WTC11 (cell line): ENCODE measurements around the gene LMCD1. TPM values are rescaled to one million over a fixed set of nuclear protein-coding genes. Genes with fewer than 3 reads are reported as not detected.

ENCODE experiments used
- ATAC-seq: fragments of 200-7000 bp; cut with Tn5 transposase; 2 replicates; pipeline ENCODE4 v1.10.0; 2021; ENCODE audit warnings: mild to moderate bottlenecking, moderate library complexity
- CTCF ChIA-PET: fragments of 300-600 bp; sonication (Branson Sonifier 250); formaldehyde crosslinking; loops from one replicate; lab custom pipeline; 2021; ENCODE audit warnings: antibody characterized with exemption; lab: Charles Lee
- POLR2A ChIA-PET: fragments of 350-600 bp; sonication (Branson Sonifier 250); formaldehyde crosslinking; loops from one replicate; lab custom pipeline; 2021; ENCODE audit warnings: antibody characterized with exemption; lab: Charles Lee
- DNase-seq: peaks from one replicate; pipeline ENCODE4 v3.0.0; 2021; ENCODE audit warnings: low spot score
- H3K27ac Mint-ChIP-seq: 2 replicates; pipeline ENCODE4 v1.8.0; 2021; ENCODE audit warnings: mixed read lengths
- H3K27me3 Mint-ChIP-seq: 2 replicates; pipeline ENCODE4 v1.8.0; 2021; ENCODE audit warnings: low read depth, mild to moderate bottlenecking, moderate library complexity, mixed read lengths
- H3K36me3 Mint-ChIP-seq: 2 replicates; pipeline ENCODE4 v1.8.0; 2021; ENCODE audit warnings: mixed read lengths
- H3K4me1 Mint-ChIP-seq: 2 replicates; pipeline ENCODE4 v1.8.0; 2022; ENCODE audit warnings: mixed read lengths
- H3K4me3 Mint-ChIP-seq: 2 replicates; pipeline ENCODE4 v1.8.0; 2021; ENCODE audit warnings: mild to moderate bottlenecking, moderate library complexity, mixed read lengths
- H3K9me3 Mint-ChIP-seq: 2 replicates; pipeline ENCODE4 v1.8.0; 2021; ENCODE audit warnings: mixed read lengths
- CREM ChIP-seq: sonication (generic); formaldehyde crosslinking; IDR thresholded peaks from 2 replicates; pipeline ENCODE4 v1.8.1; 2022; ENCODE audit warnings: mild to moderate bottlenecking, missing genetic modification reagents, moderate library complexity
- CTCF ChIP-seq: fragments of 200-600 bp; IDR thresholded peaks from 2 replicates; pipeline ENCODE4 v1.8.0; 2022; ENCODE audit warnings: antibody characterized with exemption
- JAZF1 ChIP-seq: fragments of 250-450 bp; sonication (Bioruptor Pico); IDR thresholded peaks from 2 replicates; pipeline ENCODE4 v1.9.0; 2021; ENCODE audit warnings: moderate library complexity, mild to moderate bottlenecking, inconsistent platforms
- JUN ChIP-seq: sonication (generic); formaldehyde crosslinking; IDR thresholded peaks from 2 replicates; pipeline ENCODE4 v1.8.0; 2023; ENCODE audit warnings: mild to moderate bottlenecking, missing genetic modification reagents
- NFE2L1 ChIP-seq: sonication (generic); formaldehyde crosslinking; IDR thresholded peaks from 2 replicates; pipeline ENCODE4 v1.8.1; 2023; ENCODE audit warnings: missing genetic modification reagents
- NFYB ChIP-seq: sonication (generic); formaldehyde crosslinking; conservative IDR thresholded peaks from 2 replicates; pipeline ENCODE4 v1.8.0; 2022; ENCODE audit warnings: low read depth, missing genetic modification reagents
- SMAD4 ChIP-seq: sonication (generic); formaldehyde crosslinking; IDR thresholded peaks from 2 replicates; pipeline ENCODE4 v1.8.0; 2022; ENCODE audit warnings: mild to moderate bottlenecking, missing genetic modification reagents
- ZBTB21 ChIP-seq: sonication (generic); formaldehyde crosslinking; IDR thresholded peaks from 2 replicates; pipeline ENCODE4 v1.8.1; 2023; ENCODE audit warnings: mild to moderate bottlenecking, missing genetic modification reagents, borderline replicate concordance
- ZNF281 ChIP-seq: sonication (generic); formaldehyde crosslinking; IDR thresholded peaks from 2 replicates; pipeline ENCODE4 v1.8.0; 2023; ENCODE audit warnings: mild to moderate bottlenecking, missing genetic modification reagents
- total RNA-seq: library from RNA; stranded (reverse); gene quantifications from 3 replicates; pipeline ENCODE4 v1.2.3, GENCODE V29; 2021
- TF ChIP-seq, protein P1 (sequence below): sonication (generic); formaldehyde crosslinking; IDR thresholded peaks from 2 replicates; pipeline ENCODE4 v1.8.1; 2022; ENCODE audit warnings: low read depth, missing genetic modification reagents, borderline replicate concordance
- TF ChIP-seq, protein P2 (sequence below): fragments of 250-450 bp; sonication (Bioruptor Pico); conservative IDR thresholded peaks from 2 replicates; pipeline ENCODE4 v1.9.0; 2021; ENCODE audit warnings: mild to moderate bottlenecking
- TF ChIP-seq, protein P3 (sequence below): sonication (generic); formaldehyde crosslinking; IDR thresholded peaks from 2 replicates; pipeline ENCODE4 v1.8.1; 2023; ENCODE audit warnings: mild to moderate bottlenecking, moderate library complexity, missing genetic modification reagents
- TF ChIP-seq, protein P4 (sequence below): sonication (generic); formaldehyde crosslinking; IDR thresholded peaks from 2 replicates; pipeline ENCODE4 v1.8.0; 2022; ENCODE audit warnings: mild to moderate bottlenecking, missing genetic modification reagents
- TF ChIP-seq, protein P5 (sequence below): sonication (generic); formaldehyde crosslinking; IDR thresholded peaks from 2 replicates; pipeline ENCODE4 v1.8.1; 2022; ENCODE audit warnings: mild to moderate bottlenecking, missing genetic modification reagents, moderate library complexity, borderline replicate concordance
- TF ChIP-seq, protein P6 (sequence below): sonication (generic); formaldehyde crosslinking; IDR thresholded peaks from 2 replicates; pipeline ENCODE4 v1.8.1; 2022; ENCODE audit warnings: mild to moderate bottlenecking, moderate library complexity, missing genetic modification reagents

Gene LMCD1
- total RNA-seq, 1 experiment from 2014 or later: 12.5 TPM

GRCh38 chr3:8523041-8523440 lies 21.4 kb downstream of the LMCD1 start (continued):
- TF ChIP-seq, protein P1, sequence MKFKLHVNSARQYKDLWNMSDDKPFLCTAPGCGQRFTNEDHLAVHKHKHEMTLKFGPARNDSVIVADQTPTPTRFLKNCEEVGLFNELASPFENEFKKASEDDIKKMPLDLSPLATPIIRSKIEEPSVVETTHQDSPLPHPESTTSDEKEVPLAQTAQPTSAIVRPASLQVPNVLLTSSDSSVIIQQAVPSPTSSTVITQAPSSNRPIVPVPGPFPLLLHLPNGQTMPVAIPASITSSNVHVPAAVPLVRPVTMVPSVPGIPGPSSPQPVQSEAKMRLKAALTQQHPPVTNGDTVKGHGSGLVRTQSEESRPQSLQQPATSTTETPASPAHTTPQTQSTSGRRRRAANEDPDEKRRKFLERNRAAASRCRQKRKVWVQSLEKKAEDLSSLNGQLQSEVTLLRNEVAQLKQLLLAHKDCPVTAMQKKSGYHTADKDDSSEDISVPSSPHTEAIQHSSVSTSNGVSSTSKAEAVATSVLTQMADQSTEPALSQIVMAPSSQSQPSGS (CRISPR knock-in tag): no peak

GRCh38 chr3:8524249-8524648 lies 22.6 kb downstream of the LMCD1 start:
- no peak for DNase-seq
- peaks cover 24% of the 10 kb centered on the region for H3K4me1 Mint-ChIP-seq
- POLR2A ChIA-PET: no interaction called here
- no peaks in the 10 kb centered on the region; the same call in 1 of the 2 replicates for H3K36me3 Mint-ChIP-seq
- H3K4me3 Mint-ChIP-seq: no peak overlapping the region
- TF ChIP-seq CTCF: no peak
- TF ChIP-seq, protein P2, sequence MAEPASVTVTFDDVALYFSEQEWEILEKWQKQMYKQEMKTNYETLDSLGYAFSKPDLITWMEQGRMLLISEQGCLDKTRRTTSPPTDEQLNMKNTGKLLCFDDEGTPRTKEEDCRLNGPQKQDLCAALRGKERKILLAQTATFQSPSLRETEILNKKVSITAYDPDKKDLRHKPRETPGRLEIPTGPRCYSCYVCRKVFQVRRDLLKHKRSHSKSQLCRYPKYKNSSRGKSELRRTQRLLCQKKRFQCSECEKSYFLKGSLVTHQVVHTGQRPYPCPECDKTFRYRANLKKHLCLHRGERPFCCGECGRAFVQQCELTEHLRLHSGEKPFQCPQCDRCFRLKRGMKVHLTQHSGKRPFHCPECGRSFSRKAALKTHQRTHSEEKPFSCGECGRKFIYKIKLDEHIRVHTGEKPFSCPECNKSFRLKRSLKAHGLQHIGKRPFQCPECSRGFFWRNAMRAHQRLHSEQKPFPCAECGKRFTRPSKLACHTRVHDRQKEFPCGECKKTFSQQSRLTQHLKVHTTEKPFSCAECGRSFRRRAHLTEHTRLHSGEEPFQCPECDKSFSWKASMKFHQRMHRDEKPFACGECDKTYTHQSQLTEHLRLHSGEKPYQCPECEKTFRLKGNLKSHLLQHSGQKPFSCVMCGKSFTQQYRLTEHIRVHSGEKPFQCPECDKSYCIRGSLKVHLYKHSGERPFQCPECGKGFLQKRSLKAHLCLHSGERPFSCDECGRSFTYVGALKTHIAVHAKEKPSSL (CRISPR knock-in tag): no peak
- TF ChIP-seq SMAD4: no peak
- TF ChIP-seq, protein P3, sequence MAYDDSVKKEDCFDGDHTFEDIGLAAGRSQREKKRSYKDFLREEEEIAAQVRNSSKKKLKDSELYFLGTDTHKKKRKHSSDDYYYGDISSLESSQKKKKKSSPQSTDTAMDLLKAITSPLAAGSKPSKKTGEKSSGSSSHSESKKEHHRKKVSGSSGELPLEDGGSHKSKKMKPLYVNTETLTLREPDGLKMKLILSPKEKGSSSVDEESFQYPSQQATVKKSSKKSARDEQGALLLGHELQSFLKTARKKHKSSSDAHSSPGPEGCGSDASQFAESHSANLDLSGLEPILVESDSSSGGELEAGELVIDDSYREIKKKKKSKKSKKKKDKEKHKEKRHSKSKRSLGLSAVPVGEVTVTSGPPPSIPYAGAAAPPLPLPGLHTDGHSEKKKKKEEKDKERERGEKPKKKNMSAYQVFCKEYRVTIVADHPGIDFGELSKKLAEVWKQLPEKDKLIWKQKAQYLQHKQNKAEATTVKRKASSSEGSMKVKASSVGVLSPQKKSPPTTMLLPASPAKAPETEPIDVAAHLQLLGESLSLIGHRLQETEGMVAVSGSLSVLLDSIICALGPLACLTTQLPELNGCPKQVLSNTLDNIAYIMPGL (CRISPR knock-in tag): no peak
- TF ChIP-seq, protein P4, sequence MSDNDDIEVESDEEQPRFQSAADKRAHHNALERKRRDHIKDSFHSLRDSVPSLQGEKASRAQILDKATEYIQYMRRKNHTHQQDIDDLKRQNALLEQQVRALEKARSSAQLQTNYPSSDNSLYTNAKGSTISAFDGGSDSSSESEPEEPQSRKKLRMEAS (CRISPR knock-in tag): no peak
- TF ChIP-seq JAZF1 (CRISPR knock-in tag): no peak
- TF ChIP-seq, protein P5, sequence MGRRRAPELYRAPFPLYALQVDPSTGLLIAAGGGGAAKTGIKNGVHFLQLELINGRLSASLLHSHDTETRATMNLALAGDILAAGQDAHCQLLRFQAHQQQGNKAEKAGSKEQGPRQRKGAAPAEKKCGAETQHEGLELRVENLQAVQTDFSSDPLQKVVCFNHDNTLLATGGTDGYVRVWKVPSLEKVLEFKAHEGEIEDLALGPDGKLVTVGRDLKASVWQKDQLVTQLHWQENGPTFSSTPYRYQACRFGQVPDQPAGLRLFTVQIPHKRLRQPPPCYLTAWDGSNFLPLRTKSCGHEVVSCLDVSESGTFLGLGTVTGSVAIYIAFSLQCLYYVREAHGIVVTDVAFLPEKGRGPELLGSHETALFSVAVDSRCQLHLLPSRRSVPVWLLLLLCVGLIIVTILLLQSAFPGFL: no peak
- TF ChIP-seq NFYB: no peak
- TF ChIP-seq JUN (CRISPR knock-in tag): no peak
- H3K27me3 Mint-ChIP-seq: no peaks in the 10 kb centered on the region
- ATAC-seq: no peak
- H3K9me3 Mint-ChIP-seq: 0 out of 2 replicates have a peak, but pooled peaks cover under 1% of the 10 kb centered on the region
- CTCF ChIA-PET: no interaction called here
- no peak overlapping the region for H3K27ac Mint-ChIP-seq

- no peaks in the 10 kb centered on the region for H3K9me3 Mint-ChIP-seq
- no peaks in the 10 kb centered on the region; the same call in 1 of the 2 replicates for H3K36me3 Mint-ChIP-seq
- CTCF ChIA-PET: no interaction called here
- no peak overlapping the region for H3K27ac Mint-ChIP-seq
- no peak for ATAC-seq
- H3K27me3 Mint-ChIP-seq: no peaks in the 10 kb centered on the region
- POLR2A ChIA-PET: no interaction called here
- DNase-seq: no peak
- H3K4me3 Mint-ChIP-seq: no peak overlapping the region
- H3K4me1 Mint-ChIP-seq: peaks cover 21% of the 10 kb centered on the region
- TF ChIP-seq NFE2L1 (CRISPR knock-in tag) (no peak), CREM (no peak), ZNF281 (CRISPR knock-in tag) (no peak), ZBTB21 (no peak)
- TF ChIP-seq, protein P6, sequence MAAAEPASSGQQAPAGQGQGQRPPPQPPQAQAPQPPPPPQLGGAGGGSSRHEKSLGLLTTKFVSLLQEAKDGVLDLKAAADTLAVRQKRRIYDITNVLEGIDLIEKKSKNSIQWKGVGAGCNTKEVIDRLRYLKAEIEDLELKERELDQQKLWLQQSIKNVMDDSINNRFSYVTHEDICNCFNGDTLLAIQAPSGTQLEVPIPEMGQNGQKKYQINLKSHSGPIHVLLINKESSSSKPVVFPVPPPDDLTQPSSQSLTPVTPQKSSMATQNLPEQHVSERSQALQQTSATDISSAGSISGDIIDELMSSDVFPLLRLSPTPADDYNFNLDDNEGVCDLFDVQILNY: no peak
These were observed 23.2 kb downstream of the LMCD1 start for GRCh38 chr3:8524656-8525399.
